Common myeloid progenitor, CD34-positive (primary cell): Measurements from ENCODE around the gene GINS2. TPM values are rescaled to one million over a fixed set of nuclear protein-coding genes. Genes with fewer than 3 reads are reported as not detected.
A peak's percentile ranks its signal among the peaks of the same experiment; 100 is the strongest.

Experiments used
- CTCF ChIA-PET: fragments of 350-600 bp; sonication (Branson Sonifier 250); formaldehyde crosslinking; loops from one replicate; lab custom pipeline; 2021; ENCODE audit warnings: antibody characterized with exemption; lab: Charles Lee
- POLR2A ChIA-PET: fragments of 350-600 bp; sonication (Branson Sonifier 250); formaldehyde crosslinking; loops from one replicate; lab custom pipeline; 2021; ENCODE audit warnings: antibody characterized with exemption; lab: Charles Lee
- DNase-seq, 3 donors: peaks; one replicate each; pipeline versions ENCODE4 v3.0.0 to v3.0.0-alpha.2; 2013
- H3K27ac ChIP-seq, 2 experiments: 1 replicate in 1 of 2; 2 replicates in 1 of 2; pipeline ENCODE4 v1.7.0; 2013; ENCODE audit warnings: inconsistent platforms in 2 of 2, low read length in 2 of 2, mild to moderate bottlenecking in 2 of 2, low read depth in 1 of 2, moderate library complexity in 1 of 2; ENCODE audit not compliant: severe bottlenecking in 2 of 2, insufficient read depth in 1 of 2, poor library complexity in 1 of 2
- H3K27me3 ChIP-seq, 5 experiments: replicated peaks in 2 of 5; 1 replicate in 3 of 5; 2 replicates in 2 of 5; pipeline versions ENCODE4 v1.6.1 to v1.7.0; 2013; ENCODE audit warnings: low read length in 4 of 5, mild to moderate bottlenecking in 2 of 5, moderate library complexity in 2 of 5, inconsistent platforms in 1 of 5; ENCODE audit not compliant: insufficient read depth in 5 of 5, control insufficient read depth in 4 of 5
- H3K36me3 ChIP-seq, 4 experiments: 1 replicate in 2 of 4; 2 replicates in 2 of 4; pipeline versions ENCODE4 v1.6.1 to v1.7.0; 2013; ENCODE audit warnings: low read length in 3 of 4, control low read depth in 1 of 4, mild to moderate bottlenecking in 1 of 4; ENCODE audit not compliant: control insufficient read depth in 4 of 4, insufficient read depth in 4 of 4
- H3K4me1 ChIP-seq, 4 experiments: 1 replicate in 3 of 4; 2 replicates in 1 of 4; pipeline versions ENCODE4 v1.6.1 to v1.7.1; 2013; ENCODE audit warnings: low read length in 3 of 4, mild to moderate bottlenecking in 3 of 4, control low read depth in 1 of 4, inconsistent platforms in 1 of 4, moderate library complexity in 1 of 4; ENCODE audit not compliant: control insufficient read depth in 4 of 4, insufficient read depth in 4 of 4; ENCODE audit errors: control extremely low read depth in 1 of 4
- H3K4me3 ChIP-seq, 7 experiments: 1 replicate in 4 of 7; 2 replicates in 3 of 7; pipeline versions ENCODE4 v1.5.1 to v1.7.0; 2013; ENCODE audit warnings: mild to moderate bottlenecking in 7 of 7, low read length in 6 of 7, moderate library complexity in 6 of 7, inconsistent platforms in 2 of 7, low read depth in 2 of 7, control low read depth in 1 of 7; ENCODE audit not compliant: insufficient read depth in 4 of 7, control insufficient read depth in 1 of 7; ENCODE audit errors: extremely low read depth in 1 of 7
- H3K9me3 ChIP-seq, 5 experiments: 1 replicate in 4 of 5; 2 replicates in 1 of 5; pipeline versions ENCODE4 v1.6.1 to v1.7.1; 2013; ENCODE audit warnings: low read length in 4 of 5, mild to moderate bottlenecking in 2 of 5, inconsistent platforms in 1 of 5, low read depth in 1 of 5, moderate library complexity in 1 of 5; ENCODE audit not compliant: control insufficient read depth in 4 of 5, insufficient read depth in 2 of 5; ENCODE audit errors: control extremely low read depth in 1 of 5
- WGBS: methylation state at CpG from one replicate; pipeline ENCODE4 v1.1.5; 2013; ENCODE audit not compliant: insufficient coverage; 5-methylcytosine and 5-hydroxymethylcytosine counted together
- polyA plus RNA-seq: library from polyadenylated mRNA; unstranded; fragments of 120-200 nt; gene quantifications from one replicate; pipeline ENCODE4 v1.2.1, GENCODE V29; 2013

Gene GINS2
- polyA plus RNA-seq = 7.2 TPM

DNA sequence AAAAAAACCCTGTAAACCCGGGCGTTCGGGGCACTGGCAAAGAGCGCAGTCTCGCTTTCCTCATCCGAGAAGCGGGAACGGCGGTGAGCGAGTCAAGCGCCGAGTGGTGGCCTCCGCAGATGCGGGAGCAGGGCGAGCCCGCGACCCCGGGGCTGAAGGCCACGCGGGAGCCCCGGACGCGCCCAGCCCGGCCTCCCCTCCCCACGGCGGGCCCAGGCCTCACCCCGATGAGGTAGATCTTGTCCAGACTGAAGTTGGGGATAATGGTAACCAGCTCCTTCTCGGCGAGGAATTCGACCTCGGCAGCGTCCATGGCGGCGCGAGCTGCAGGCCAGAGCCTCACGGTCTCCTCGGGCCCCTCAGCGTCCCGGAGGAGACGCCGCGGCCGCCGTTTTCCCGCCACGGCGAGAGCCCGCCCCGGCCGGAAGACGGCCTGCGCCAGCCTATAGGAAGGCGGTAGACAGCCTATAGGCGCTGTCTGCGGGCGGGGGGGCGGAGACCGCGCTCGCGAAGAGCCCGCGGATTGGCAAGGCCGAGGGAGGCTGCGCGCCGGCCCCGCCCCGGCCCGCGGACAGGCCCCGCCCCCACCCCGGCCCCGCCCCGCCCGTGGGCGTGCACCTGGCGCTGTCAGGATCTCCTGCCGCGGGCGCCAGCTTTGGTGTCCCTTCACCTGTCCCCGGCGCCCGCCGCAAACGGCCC lies at the start of gene GINS2:
Gene GINS2 (minus strand): TSS at position 369 of the 699 bp plus-strand sequence. CDS start 56 bp downstream, at position 313.
- Histone ChIP-seq H3K9me3 (no peaks in the 10 kb centered on the region), H3K4me1 (peaks cover 0 to 22% (median 17%) of the 10 kb centered on the region in 4 experiments), H3K27me3 (no peaks in the 10 kb centered on the region), H3K36me3 (peaks cover 0 to 21% (median 0%) of the 10 kb centered on the region in 4 experiments), H3K4me3 (peak within 1 kb of the TSS; percentile 40 to 89 (median 75)), H3K27ac (peak within 1 kb of the TSS in 1 of 2 experiments; percentile 14)
- CTCF ChIA-PET = interaction anchor here (1.7 kb wide), 1 partner anchor 29 kb away, joined by 5 read pairs; no protein-coding TSS in a partner anchor
- WGBS = under 1% methylated on average over 70 of the region's 86 CpGs
- peak; percentile 88 to 94 (median 93) for DNase-seq
- POLR2A ChIA-PET = no interaction called here

DNA sequence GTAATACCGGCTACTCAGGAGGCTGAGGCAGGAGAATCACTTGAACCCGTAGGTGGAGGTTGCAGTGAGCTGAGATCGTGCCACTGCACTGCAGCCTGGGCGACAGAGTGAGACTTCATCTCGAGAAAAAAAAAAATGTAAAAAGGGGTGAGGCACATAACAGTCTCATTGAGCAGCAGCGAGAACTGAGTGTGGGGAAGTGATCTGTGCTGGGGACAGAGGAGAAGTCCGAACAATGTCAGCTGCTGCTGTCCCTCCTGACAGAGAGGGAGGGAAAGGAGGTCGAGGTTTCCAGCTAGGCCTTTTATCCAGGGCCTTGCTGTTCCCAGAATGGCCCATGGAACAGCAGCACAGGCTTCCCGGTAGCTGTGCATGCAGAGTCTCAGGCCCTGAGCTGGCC lies 48.2 kb upstream of the GINS2 start:
- H3K9me3 ChIP-seq = no peaks in the 10 kb centered on the region
- CTCF ChIA-PET = interaction anchor here (0.9 to 1.4 kb wide), 3 partner anchors 9 to 19 kb away, joined by 3 read pairs; no protein-coding TSS in a partner anchor
- H3K36me3 ChIP-seq = no peaks in the 10 kb centered on the region
- POLR2A ChIA-PET = no interaction called here
- no peaks in the 10 kb centered on the region for H3K27me3 ChIP-seq
- H3K4me3 ChIP-seq = no peak overlapping the region
- no peak for DNase-seq
- WGBS = 96% methylated on average over 8 of the region's 9 CpGs
- peaks cover 0 to 32% (median 26%) of the 10 kb centered on the region in 4 experiments for H3K4me1 ChIP-seq
- no peak overlapping the region for H3K27ac ChIP-seq

DNA sequence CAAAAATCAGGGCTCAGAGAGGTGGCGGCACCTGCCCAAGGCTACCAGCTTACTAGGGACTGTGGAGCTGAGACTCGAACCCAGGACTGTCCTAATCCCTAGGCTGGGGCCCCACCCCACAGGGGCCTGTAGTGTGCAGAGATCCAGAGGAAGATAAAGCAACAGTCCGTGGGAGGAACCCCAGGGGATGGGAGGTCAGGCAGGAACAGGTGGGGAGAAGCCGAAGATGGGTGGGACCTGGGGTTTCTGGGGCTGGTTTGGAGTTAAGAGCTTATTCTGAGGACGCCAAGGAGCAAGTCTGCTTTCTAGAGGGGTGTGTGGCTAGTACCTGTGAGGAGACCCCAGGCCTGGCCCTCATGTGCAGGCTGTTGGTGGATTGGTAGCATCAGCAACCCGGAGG lies 47.2 kb upstream of the GINS2 start:
- Histone ChIP-seq H3K9me3 (no peaks in the 10 kb centered on the region), H3K27me3 (no peaks in the 10 kb centered on the region), H3K27ac (no peak overlapping the region), H3K4me3 (peak overlapping the region in 1 of 7 experiments; percentile 0), H3K36me3 (no peaks in the 10 kb centered on the region), H3K4me1 (peaks cover 0 to 34% (median 28%) of the 10 kb centered on the region in 4 experiments)
- ChIA-PET CTCF (interaction anchor here (1.1 to 1.4 kb wide), 2 partner anchors 10 to 26 kb away, joined by 3 read pairs; no protein-coding TSS in a partner anchor), POLR2A (no interaction called here)
- 100% methylated on average over 3 of the region's 6 CpGs for WGBS
- DNase-seq = no peak

DNA sequence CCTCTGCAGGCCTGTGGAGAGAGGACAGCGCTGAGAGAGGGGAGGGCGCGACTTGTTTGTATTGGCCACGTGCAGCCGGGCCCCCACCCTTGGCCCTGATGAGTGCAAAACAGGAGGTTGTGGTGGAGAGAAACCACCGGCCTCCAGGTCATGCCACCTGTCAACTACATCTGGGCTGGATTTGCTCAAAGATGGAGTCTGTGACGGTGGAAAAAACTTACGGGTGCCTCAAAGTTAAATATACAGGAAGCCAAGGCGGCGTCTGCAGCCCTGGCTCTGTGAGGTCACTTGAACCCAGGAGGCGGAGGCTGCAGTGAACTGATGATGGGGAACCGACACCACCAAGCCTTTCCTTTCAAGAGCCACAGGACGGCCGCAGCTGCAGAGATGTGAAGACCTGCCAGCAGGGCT lies 46.5 kb upstream of the GINS2 start:
- 7% methylated on average over 13 of the region's 14 CpGs for WGBS
- Histone ChIP-seq H3K9me3 (no peaks in the 10 kb centered on the region), H3K4me1 (peaks cover 0 to 39% (median 28%) of the 10 kb centered on the region in 4 experiments), H3K4me3 (peak overlapping the region in 5 of 7 experiments; percentile 0 to 31 (median 14)), H3K36me3 (no peaks in the 10 kb centered on the region), H3K27me3 (no peaks in the 10 kb centered on the region), H3K27ac (no peak overlapping the region)
- DNase-seq = peak; percentile 46 to 90 (median 84)
- ChIA-PET POLR2A (no interaction called here), CTCF (interaction anchor here (0.7 to 1.4 kb wide), 2 partner anchors 11 to 27 kb away, joined by 3 to 4 read pairs; no protein-coding TSS in a partner anchor)

DNA sequence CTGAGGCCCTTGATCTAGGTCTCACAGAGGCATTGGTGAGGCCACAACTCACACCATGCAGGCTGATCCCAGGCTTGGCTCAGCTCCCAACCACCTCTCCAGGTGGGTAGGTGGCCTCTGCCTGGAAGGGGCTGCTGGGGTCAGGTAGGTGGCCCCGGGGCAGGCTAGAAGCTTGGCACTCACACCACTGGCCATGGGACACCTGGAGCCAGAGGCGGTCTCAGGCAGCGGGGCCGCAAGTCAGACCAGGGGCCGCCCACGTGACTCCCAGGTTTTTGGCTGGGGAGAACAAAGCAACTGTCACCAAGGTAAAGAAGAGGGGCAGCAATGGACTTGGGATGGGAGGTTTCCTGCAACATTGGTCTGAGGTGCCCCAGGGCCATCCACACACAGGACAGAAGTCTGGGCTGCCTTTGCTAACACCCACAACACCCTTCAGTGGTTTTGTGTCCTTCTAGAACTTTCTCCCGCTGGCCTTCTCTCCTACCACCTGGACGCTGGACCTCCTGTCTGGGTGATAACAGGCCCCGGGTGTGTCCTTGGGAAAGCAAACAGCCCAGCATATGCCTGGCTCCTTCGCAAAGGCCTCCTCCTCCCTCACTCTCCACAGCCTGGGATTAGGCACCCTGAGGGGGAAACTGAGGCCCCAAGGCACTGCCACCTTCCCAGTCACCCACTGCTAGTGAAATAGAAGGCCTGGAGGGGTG lies 45.7 kb upstream of the GINS2 start:
- DNase-seq = no peak
- no peaks in the 10 kb centered on the region for H3K9me3 ChIP-seq
- no peaks in the 10 kb centered on the region for H3K27me3 ChIP-seq
- WGBS = 87% methylated on average over 9 of the region's 10 CpGs
- POLR2A ChIA-PET = no interaction called here
- H3K4me1 ChIP-seq = peaks cover 0 to 46% (median 28%) of the 10 kb centered on the region in 4 experiments
- CTCF ChIA-PET = interaction anchor here (1.1 kb wide), 1 partner anchor 15 kb away, joined by 4 read pairs; no protein-coding TSS in a partner anchor
- peak overlapping the region in 3 of 7 experiments; percentile 0 to 26 (median 14) for H3K4me3 ChIP-seq
- H3K36me3 ChIP-seq = no peaks in the 10 kb centered on the region
- no peak overlapping the region for H3K27ac ChIP-seq

DNA sequence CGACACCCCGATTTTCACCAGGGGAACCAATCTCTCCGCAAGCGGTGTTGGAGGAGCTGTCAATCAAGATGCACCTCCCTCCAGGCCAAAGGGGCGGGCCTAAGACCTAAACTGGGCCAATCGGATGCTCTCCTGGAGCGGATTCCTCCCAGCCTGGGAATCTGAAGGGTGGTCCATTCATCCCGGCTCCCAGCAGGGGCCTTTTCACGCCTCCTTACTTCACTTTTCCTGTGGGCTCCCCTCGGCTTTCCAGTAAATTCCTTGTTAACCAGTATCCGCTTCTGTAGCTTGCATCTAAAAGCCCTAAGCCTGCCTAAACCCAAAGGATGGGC lies 45.1 kb upstream of the GINS2 start:
- DNase-seq = no peak
- Histone ChIP-seq H3K4me3 (no peak overlapping the region), H3K36me3 (no peaks in the 10 kb centered on the region), H3K27me3 (no peaks in the 10 kb centered on the region), H3K4me1 (peaks cover 0 to 51% (median 28%) of the 10 kb centered on the region in 4 experiments), H3K9me3 (no peaks in the 10 kb centered on the region), H3K27ac (no peak overlapping the region)
- ChIA-PET POLR2A (no interaction called here), CTCF (interaction anchor here (1.1 kb wide), 1 partner anchor 14 kb away, joined by 4 read pairs; no protein-coding TSS in a partner anchor)
- WGBS = 87% methylated on average over 11 of the region's 11 CpGs
